ENCODE results near the gene EGFLAM. TPM values are rescaled to one million over a fixed set of nuclear protein-coding genes. Genes with fewer than 3 reads are reported as not detected.

The EGFLAM gene
- polyA plus RNA-seq, 1 donor from 2014 or later, result not detected

GRCh38 chr5:38452201-38452600 is 193.8 kb downstream of the EGFLAM start:
- Histone ChIP-seq H2AFZ (ENCODE audit: low read depth, low read length) (no peak overlapping the region), H3K79me2 (replicated peaks; ENCODE audit: insufficient read depth, low read length) (no peaks in the 10 kb centered on the region), H3K4me3 (ENCODE audit: low read length) (no peak overlapping the region), H3K36me3 (ENCODE audit: insufficient read depth, low read length) (no peaks in the 10 kb centered on the region), H3K4me2 (ENCODE audit: low read length) (no peak overlapping the region), H3F3A (ENCODE audit: insufficient read depth, low read length, poor library complexity, severe bottlenecking) (no peaks in the 10 kb centered on the region), H3K9me2 (ENCODE audit: insufficient read depth, low read length) (no peaks in the 10 kb centered on the region), H3K9me3 (ENCODE audit: low read length) (no peaks in the 10 kb centered on the region), H4K20me1 (ENCODE audit: insufficient read depth) (no peaks in the 10 kb centered on the region), H3K27ac (ENCODE audit: low read length) (no peak overlapping the region), H3K9ac (ENCODE audit: low read length) (no peak overlapping the region), H3K27me3 (ENCODE audit: insufficient read depth, low read depth, low read length) (no peaks in the 10 kb centered on the region)
- TF ChIP-seq MXI1 (conservative IDR thresholded peaks at IDR 0.05; ENCODE audit: poor library complexity, severe bottlenecking), result no peak
- TF ChIP-seq TAF1 (IDR thresholded peaks at IDR 0.05; ENCODE audit: low read depth), result no peak
- no peak for TF ChIP-seq EZH2 (IDR thresholded peaks at IDR 0.05; ENCODE audit: borderline replicate concordance, insufficient read depth, low read length, poor library complexity, severe bottlenecking)
- TF ChIP-seq REST (IDR thresholded peaks at IDR 0.05; ENCODE audit: borderline replicate concordance), result no peak
- TF ChIP-seq SMC3 (conservative IDR thresholded peaks at IDR 0.05; ENCODE audit: poor library complexity), result no peak

GRCh38 chr5:38453506-38453905 is 195.1 kb downstream of the EGFLAM start:
- Histone ChIP-seq H3F3A (ENCODE audit: insufficient read depth, low read length, poor library complexity, severe bottlenecking) (no peaks in the 10 kb centered on the region), H2AFZ (ENCODE audit: low read depth, low read length) (no peak overlapping the region), H3K27ac (ENCODE audit: low read length) (no peak overlapping the region), H3K4me3 (ENCODE audit: low read length) (no peak overlapping the region), H3K9me3 (ENCODE audit: low read length) (no peaks in the 10 kb centered on the region), H3K27me3 (ENCODE audit: insufficient read depth, low read depth, low read length) (no peaks in the 10 kb centered on the region), H3K9me2 (ENCODE audit: insufficient read depth, low read length) (no peaks in the 10 kb centered on the region), H3K9ac (ENCODE audit: low read length) (no peak overlapping the region), H3K36me3 (ENCODE audit: insufficient read depth, low read length) (no peaks in the 10 kb centered on the region), H3K79me2 (replicated peaks; ENCODE audit: insufficient read depth, low read length) (no peaks in the 10 kb centered on the region), H4K20me1 (ENCODE audit: insufficient read depth) (no peaks in the 10 kb centered on the region), H3K4me2 (ENCODE audit: low read length) (no peak overlapping the region)
- TF ChIP-seq EP300 (conservative IDR thresholded peaks at IDR 0.05; ENCODE audit: poor library complexity, severe bottlenecking) (no peak), SMC3 (conservative IDR thresholded peaks at IDR 0.05; ENCODE audit: poor library complexity) (no peak), MXI1 (conservative IDR thresholded peaks at IDR 0.05; ENCODE audit: poor library complexity, severe bottlenecking) (no peak), POLR2AphosphoS5 (IDR thresholded peaks at IDR 0.05) (no peak), EZH2 (IDR thresholded peaks at IDR 0.05; ENCODE audit: borderline replicate concordance, insufficient read depth, low read length, poor library complexity, severe bottlenecking) (no peak), RAD21 (conservative IDR thresholded peaks at IDR 0.05) (no peak), TAF1 (IDR thresholded peaks at IDR 0.05; ENCODE audit: low read depth) (no peak), REST (IDR thresholded peaks at IDR 0.05; ENCODE audit: borderline replicate concordance) (no peak), CTCF (IDR thresholded peaks at IDR 0.05; ENCODE audit: poor library complexity, severe bottlenecking) (no peak)

All from neural cell (in vitro differentiated cells).